GM19240 (cell line): ENCODE measurements around the gene PIGC.
"Not testable (repeated sequence)": the region's sequence is repeated elsewhere in the genome, so short reads cannot be mapped to it uniquely, and the experiment has no call there.

Experiments used
- DNase-seq: peaks from one replicate; pipeline ENCODE4 v3.0.0; 2011; ENCODE audit warnings: low spot score; ENCODE audit not compliant: insufficient read length

PIGC gene

GRCh38 chr1:172466795-172467407 is 23.0 kb upstream of the PIGC start:
- DNase-seq, result no peak

- no peak for DNase-seq
Measured at GRCh38 chr1:172465617-172466016, 21.7 kb upstream of the PIGC start.

- no peak for DNase-seq
Measured at GRCh38 chr1:172460887-172461315, 17.0 kb upstream of the PIGC start.

GRCh38 chr1:172460177-172460576 is 16.3 kb upstream of the PIGC start:
- DNase-seq, result no peak

GRCh38 chr1:172457479-172458130 is 13.7 kb upstream of the PIGC start:
- DNase-seq, result no peak

- DNase-seq, result no peak
Measured at GRCh38 chr1:172456344-172456769, 12.5 kb upstream of the PIGC start.

GRCh38 chr1:172455451-172455850 is 11.6 kb upstream of the PIGC start:
- no peak for DNase-seq

- no peak for DNase-seq
Measured at GRCh38 chr1:172453607-172454006, 9.7 kb upstream of the PIGC start.

GRCh38 chr1:172453153-172453545 is 9.3 kb upstream of the PIGC start:
- no peak for DNase-seq

- DNase-seq, result no peak
Measured at GRCh38 chr1:172452536-172453152, 8.8 kb upstream of the PIGC start.

GRCh38 chr1:172451002-172451443 is 7.2 kb upstream of the PIGC start:
- no peak for DNase-seq

GRCh38 chr1:172450524-172450885 is 6.6 kb upstream of the PIGC start:
- DNase-seq, result no peak

GRCh38 chr1:172449585-172450523 is 6.0 kb upstream of the PIGC start:
- peak; percentile 15 for DNase-seq

GRCh38 chr1:172448995-172449584 is 5.2 kb upstream of the PIGC start:
- no peak for DNase-seq

GRCh38 chr1:172447641-172448040 is 3.8 kb upstream of the PIGC start:
- DNase-seq, result no peak

GRCh38 chr1:172446547-172446946 is 2.7 kb upstream of the PIGC start:
- DNase-seq, result no peak

- no peak for DNase-seq
Measured at GRCh38 chr1:172442843-172443565, 865 bp downstream of the PIGC start.

- DNase-seq, result no peak
Measured at GRCh38 chr1:172442404-172442803, 1.5 kb downstream of the PIGC start.

- DNase-seq, result not testable (repeated sequence)
Measured at GRCh38 chr1:172437183-172437582, 6.7 kb downstream of the PIGC start.

GRCh38 chr1:172431721-172432192 is 12.1 kb downstream of the PIGC start:
- no peak for DNase-seq
